SK-N-SH treated with all-trans-retinoic acid at 6 μM for 48 hours (cell line): ENCODE measurements around the gene SLAIN2.
"Not testable (repeated sequence)": the region's sequence is repeated elsewhere in the genome, so short reads cannot be mapped to it uniquely, and the experiment has no call there.

Experiments
- ATAC-seq: fragments of 200-7000 bp; cut with Tn5 transposase; 3 replicates; pipeline ENCODE4 v1.9.1; 2020; ENCODE audit warnings: mild to moderate bottlenecking, moderate library complexity
- ARNTL ChIP-seq: fragments of 450-650 bp; formaldehyde crosslinking; IDR thresholded peaks from 2 replicates; pipeline ENCODE4 v1.5.0; 2020; ENCODE audit warnings: low read depth, mild to moderate bottlenecking, moderate library complexity, borderline replicate concordance
- BACH2 ChIP-seq: fragments of 250-450 bp; sonication (Bioruptor Pico); IDR thresholded peaks from 2 replicates; pipeline ENCODE4 v1.9.0; 2021; ENCODE audit warnings: mild to moderate bottlenecking, borderline replicate concordance
- CSDC2 ChIP-seq: fragments of 250-450 bp; sonication (Bioruptor Pico); IDR thresholded peaks from 2 replicates; pipeline ENCODE4 v1.5.0; 2020; ENCODE audit warnings: mild to moderate bottlenecking, moderate library complexity
- ESRRG ChIP-seq: fragments of 250-450 bp; sonication (Bioruptor Pico); IDR thresholded peaks from 2 replicates; pipeline ENCODE4 v1.6.1; 2021; ENCODE audit warnings: mild to moderate bottlenecking
- GLIS3 ChIP-seq: fragments of 250-450 bp; sonication (Bioruptor Pico); IDR thresholded peaks from 2 replicates; pipeline ENCODE4 v1.5.0; 2020; ENCODE audit warnings: mild to moderate bottlenecking, moderate library complexity
- ISL1 ChIP-seq: fragments of 250-450 bp; sonication (Bioruptor Pico); IDR thresholded peaks from 2 replicates; pipeline ENCODE4 v2.1.2; 2022; ENCODE audit warnings: mild to moderate bottlenecking, moderate library complexity
- OSR1 ChIP-seq: fragments of 250-450 bp; sonication (Bioruptor Pico); IDR thresholded peaks from 2 replicates; pipeline ENCODE4 v1.8.0; 2022; ENCODE audit warnings: moderate library complexity, mild to moderate bottlenecking, inconsistent platforms
- PPARA ChIP-seq: fragments of 250-450 bp; sonication (Bioruptor Pico); IDR thresholded peaks from 2 replicates; pipeline ENCODE4 v1.5.0; 2020; ENCODE audit warnings: mild to moderate bottlenecking, borderline replicate concordance
- TCF4 ChIP-seq: fragments of 250-450 bp; sonication (Bioruptor Pico); IDR thresholded peaks from 2 replicates; pipeline ENCODE4 v1.8.0; 2021; ENCODE audit warnings: mild to moderate bottlenecking, moderate library complexity, borderline replicate concordance
- TOX ChIP-seq: fragments of 250-450 bp; sonication (Bioruptor Pico); IDR thresholded peaks from 2 replicates; pipeline ENCODE4 v1.8.0; 2021; ENCODE audit warnings: mild to moderate bottlenecking, moderate library complexity, borderline replicate concordance
- ZFP3 ChIP-seq: fragments of 250-450 bp; sonication (Bioruptor Pico); IDR thresholded peaks from 2 replicates; pipeline ENCODE4 v1.5.0; 2020; ENCODE audit warnings: mild to moderate bottlenecking, moderate library complexity
- ZFP30 ChIP-seq: fragments of 450-650 bp; formaldehyde crosslinking; IDR thresholded peaks from 2 replicates; pipeline ENCODE4 v1.5.0; 2022; ENCODE audit warnings: mild to moderate bottlenecking, moderate library complexity
- ZNF70 ChIP-seq: fragments of 450-650 bp; formaldehyde crosslinking; IDR thresholded peaks from 2 replicates; pipeline ENCODE4 v1.5.0; 2020; ENCODE audit warnings: mild to moderate bottlenecking, moderate library complexity
- ZNF8 ChIP-seq: fragments of 450-650 bp; formaldehyde crosslinking; IDR thresholded peaks from 2 replicates; pipeline ENCODE4 v1.5.0; 2020; ENCODE audit warnings: mild to moderate bottlenecking, moderate library complexity
- TF ChIP-seq, protein P1 (sequence below): fragments of 250-450 bp; sonication (Bioruptor Pico); IDR thresholded peaks from 2 replicates; pipeline ENCODE4 v1.8.0; 2021; ENCODE audit warnings: low read depth, mild to moderate bottlenecking, moderate library complexity, borderline replicate concordance
- TF ChIP-seq, protein P2 (sequence below): fragments of 250-450 bp; sonication (Bioruptor Pico); IDR thresholded peaks from 2 replicates; pipeline ENCODE4 v1.5.1; 2020; ENCODE audit warnings: low read depth, mild to moderate bottlenecking, moderate library complexity
- TF ChIP-seq, protein P3 (sequence below): fragments of 250-450 bp; sonication (Bioruptor Pico); IDR thresholded peaks from 2 replicates; pipeline ENCODE4 v1.8.0; 2020; ENCODE audit warnings: mild to moderate bottlenecking, moderate library complexity, borderline replicate concordance
- TF ChIP-seq, protein P4 (sequence below): fragments of 250-450 bp; sonication (Bioruptor Pico); IDR thresholded peaks from 2 replicates; pipeline ENCODE4 v1.5.1; 2021; ENCODE audit warnings: mild to moderate bottlenecking, moderate library complexity
- TF ChIP-seq, protein P5 (sequence below): fragments of 250-450 bp; sonication (Bioruptor Pico); IDR thresholded peaks from 2 replicates; pipeline ENCODE4 v1.5.0; 2020; ENCODE audit warnings: mild to moderate bottlenecking, moderate library complexity

Gene SLAIN2

DNA sequence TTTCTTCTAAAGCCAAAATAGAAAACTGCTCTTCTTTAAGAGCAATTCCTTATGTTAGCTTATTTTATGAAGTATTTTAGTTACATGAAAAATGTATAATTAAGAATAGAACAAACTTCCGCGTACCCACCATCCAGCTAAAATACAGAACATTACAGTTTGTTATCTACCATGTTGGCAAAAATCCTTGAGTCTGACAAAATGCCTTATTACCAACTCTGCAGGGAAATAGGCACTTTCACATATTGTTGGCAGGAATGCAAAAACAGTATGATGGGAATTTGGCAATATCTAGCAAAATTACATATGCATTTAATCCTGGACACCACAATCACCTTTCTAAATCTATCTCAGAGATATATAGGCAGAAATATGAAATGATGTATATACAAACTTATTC lies 32.4 kb upstream of the SLAIN2 start:
- no peak for ATAC-seq

DNA sequence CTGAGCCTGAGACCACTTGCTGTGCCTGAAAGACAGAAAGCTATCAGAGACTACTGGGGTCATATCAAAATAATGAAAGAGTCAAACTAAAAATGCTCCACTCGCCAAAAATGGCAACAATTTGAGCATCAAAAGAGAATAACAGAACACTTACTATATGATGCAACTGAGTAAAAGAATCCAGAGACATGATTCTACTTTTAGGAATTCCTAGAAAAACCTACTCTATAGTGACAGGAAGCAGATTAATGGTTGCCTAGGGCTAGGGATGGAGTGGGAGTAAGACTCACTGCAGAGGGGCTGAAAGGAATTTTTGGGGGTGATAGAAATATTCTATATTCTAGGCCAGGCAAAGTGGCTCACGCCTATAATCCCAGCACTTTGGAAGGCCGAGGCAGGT lies 29.4 kb upstream of the SLAIN2 start:
- ATAC-seq: no peak
- TF ChIP-seq, protein P1, sequence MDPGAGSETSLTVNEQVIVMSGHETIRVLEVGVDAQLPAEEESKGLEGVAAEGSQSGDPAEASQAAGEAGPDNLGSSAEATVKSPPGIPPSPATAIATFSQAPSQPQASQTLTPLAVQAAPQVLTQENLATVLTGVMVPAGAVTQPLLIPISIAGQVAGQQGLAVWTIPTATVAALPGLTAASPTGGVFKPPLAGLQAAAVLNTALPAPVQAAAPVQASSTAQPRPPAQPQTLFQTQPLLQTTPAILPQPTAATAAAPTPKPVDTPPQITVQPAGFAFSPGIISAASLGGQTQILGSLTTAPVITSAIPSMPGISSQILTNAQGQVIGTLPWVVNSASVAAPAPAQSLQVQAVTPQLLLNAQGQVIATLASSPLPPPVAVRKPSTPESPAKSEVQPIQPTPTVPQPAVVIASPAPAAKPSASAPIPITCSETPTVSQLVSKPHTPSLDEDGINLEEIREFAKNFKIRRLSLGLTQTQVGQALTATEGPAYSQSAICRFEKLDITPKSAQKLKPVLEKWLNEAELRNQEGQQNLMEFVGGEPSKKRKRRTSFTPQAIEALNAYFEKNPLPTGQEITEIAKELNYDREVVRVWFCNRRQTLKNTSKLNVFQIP (CRISPR knock-in tag): no peak
- TF ChIP-seq GLIS3 (CRISPR knock-in tag) (no peak), OSR1 (CRISPR knock-in tag) (no peak), PPARA (CRISPR knock-in tag) (no peak), CSDC2 (CRISPR knock-in tag) (no peak), ZFP30 (no peak), BACH2 (CRISPR knock-in tag) (no peak), ISL1 (CRISPR knock-in tag) (no peak), ESRRG (CRISPR knock-in tag) (no peak), ARNTL (CRISPR knock-in tag) (no peak), ZNF70 (no peak), ZFP3 (CRISPR knock-in tag) (no peak), ZNF8 (no peak), TCF4 (CRISPR knock-in tag) (no peak)
- TF ChIP-seq, protein P2, sequence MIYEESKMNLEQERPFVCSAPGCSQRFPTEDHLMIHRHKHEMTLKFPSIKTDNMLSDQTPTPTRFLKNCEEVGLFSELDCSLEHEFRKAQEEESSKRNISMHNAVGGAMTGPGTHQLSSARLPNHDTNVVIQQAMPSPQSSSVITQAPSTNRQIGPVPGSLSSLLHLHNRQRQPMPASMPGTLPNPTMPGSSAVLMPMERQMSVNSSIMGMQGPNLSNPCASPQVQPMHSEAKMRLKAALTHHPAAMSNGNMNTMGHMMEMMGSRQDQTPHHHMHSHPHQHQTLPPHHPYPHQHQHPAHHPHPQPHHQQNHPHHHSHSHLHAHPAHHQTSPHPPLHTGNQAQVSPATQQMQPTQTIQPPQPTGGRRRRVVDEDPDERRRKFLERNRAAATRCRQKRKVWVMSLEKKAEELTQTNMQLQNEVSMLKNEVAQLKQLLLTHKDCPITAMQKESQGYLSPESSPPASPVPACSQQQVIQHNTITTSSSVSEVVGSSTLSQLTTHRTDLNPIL: no peak
- TF ChIP-seq, protein P3, sequence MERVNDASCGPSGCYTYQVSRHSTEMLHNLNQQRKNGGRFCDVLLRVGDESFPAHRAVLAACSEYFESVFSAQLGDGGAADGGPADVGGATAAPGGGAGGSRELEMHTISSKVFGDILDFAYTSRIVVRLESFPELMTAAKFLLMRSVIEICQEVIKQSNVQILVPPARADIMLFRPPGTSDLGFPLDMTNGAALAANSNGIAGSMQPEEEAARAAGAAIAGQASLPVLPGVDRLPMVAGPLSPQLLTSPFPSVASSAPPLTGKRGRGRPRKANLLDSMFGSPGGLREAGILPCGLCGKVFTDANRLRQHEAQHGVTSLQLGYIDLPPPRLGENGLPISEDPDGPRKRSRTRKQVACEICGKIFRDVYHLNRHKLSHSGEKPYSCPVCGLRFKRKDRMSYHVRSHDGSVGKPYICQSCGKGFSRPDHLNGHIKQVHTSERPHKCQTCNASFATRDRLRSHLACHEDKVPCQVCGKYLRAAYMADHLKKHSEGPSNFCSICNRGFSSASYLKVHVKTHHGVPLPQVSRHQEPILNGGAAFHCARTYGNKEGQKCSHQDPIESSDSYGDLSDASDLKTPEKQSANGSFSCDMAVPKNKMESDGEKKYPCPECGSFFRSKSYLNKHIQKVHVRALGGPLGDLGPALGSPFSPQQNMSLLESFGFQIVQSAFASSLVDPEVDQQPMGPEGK: no peak
- TF ChIP-seq, protein P4, sequence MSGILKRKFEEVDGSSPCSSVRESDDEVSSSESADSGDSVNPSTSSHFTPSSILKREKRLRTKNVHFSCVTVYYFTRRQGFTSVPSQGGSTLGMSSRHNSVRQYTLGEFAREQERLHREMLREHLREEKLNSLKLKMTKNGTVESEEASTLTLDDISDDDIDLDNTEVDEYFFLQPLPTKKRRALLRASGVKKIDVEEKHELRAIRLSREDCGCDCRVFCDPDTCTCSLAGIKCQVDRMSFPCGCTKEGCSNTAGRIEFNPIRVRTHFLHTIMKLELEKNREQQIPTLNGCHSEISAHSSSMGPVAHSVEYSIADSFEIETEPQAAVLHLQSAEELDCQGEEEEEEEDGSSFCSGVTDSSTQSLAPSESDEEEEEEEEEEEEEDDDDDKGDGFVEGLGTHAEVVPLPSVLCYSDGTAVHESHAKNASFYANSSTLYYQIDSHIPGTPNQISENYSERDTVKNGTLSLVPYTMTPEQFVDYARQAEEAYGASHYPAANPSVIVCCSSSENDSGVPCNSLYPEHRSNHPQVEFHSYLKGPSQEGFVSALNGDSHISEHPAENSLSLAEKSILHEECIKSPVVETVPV: no peak
- TF ChIP-seq, protein P5, sequence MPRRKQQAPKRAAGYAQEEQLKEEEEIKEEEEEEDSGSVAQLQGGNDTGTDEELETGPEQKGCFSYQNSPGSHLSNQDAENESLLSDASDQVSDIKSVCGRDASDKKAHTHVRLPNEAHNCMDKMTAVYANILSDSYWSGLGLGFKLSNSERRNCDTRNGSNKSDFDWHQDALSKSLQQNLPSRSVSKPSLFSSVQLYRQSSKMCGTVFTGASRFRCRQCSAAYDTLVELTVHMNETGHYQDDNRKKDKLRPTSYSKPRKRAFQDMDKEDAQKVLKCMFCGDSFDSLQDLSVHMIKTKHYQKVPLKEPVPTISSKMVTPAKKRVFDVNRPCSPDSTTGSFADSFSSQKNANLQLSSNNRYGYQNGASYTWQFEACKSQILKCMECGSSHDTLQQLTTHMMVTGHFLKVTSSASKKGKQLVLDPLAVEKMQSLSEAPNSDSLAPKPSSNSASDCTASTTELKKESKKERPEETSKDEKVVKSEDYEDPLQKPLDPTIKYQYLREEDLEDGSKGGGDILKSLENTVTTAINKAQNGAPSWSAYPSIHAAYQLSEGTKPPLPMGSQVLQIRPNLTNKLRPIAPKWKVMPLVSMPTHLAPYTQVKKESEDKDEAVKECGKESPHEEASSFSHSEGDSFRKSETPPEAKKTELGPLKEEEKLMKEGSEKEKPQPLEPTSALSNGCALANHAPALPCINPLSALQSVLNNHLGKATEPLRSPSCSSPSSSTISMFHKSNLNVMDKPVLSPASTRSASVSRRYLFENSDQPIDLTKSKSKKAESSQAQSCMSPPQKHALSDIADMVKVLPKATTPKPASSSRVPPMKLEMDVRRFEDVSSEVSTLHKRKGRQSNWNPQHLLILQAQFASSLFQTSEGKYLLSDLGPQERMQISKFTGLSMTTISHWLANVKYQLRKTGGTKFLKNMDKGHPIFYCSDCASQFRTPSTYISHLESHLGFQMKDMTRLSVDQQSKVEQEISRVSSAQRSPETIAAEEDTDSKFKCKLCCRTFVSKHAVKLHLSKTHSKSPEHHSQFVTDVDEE: no peak

More for the DNA sequence above, 32.4 kb upstream of the SLAIN2 start:
- TF ChIP-seq, protein P1 (CRISPR knock-in tag): no peak
- TF ChIP-seq TOX (CRISPR knock-in tag) (no peak), ZFP3 (CRISPR knock-in tag) (no peak), ZNF70 (no peak), CSDC2 (CRISPR knock-in tag) (no peak), PPARA (CRISPR knock-in tag) (no peak), ZFP30 (no peak), GLIS3 (CRISPR knock-in tag) (no peak), ZNF8 (no peak)
- TF ChIP-seq, protein P2: no peak

DNA sequence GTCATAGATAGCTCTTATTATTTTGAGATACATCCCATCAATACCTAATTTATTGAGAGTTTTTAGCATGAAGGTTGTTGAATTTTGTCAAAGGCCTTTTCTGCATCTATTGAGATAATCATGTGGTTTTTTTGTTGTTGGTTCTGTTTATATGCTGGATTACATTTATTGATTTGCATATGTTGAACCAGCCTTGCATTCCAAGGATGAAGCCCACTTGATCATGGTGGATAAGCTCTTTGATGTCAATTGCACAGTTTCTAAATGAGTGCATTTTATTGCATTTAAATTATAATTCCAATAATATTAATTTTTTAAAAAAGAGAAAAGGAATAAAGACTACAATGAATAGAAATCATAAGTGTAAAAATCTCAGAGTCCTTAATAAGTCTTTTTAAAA lies 26.6 kb upstream of the SLAIN2 start:
- ATAC-seq: not testable (repeated sequence)
